Left cardiac atrium (tissue), 4 donors: ENCODE results near the gene CLEC16A. TPM values are rescaled to one million over a fixed set of nuclear protein-coding genes. Genes with fewer than 3 reads are reported as not detected.
"Not testable (repeated sequence)": the region's sequence is repeated elsewhere in the genome, so short reads cannot be mapped to it uniquely, and the experiment has no call there.

ENCODE experiments used
- ATAC-seq, 2 donors: fragments of 200-7000 bp; cut with Tn5 transposase; one replicate each; pipeline ENCODE4 v1.9.1; 2020; ENCODE audit warnings: mild to moderate bottlenecking in 2 of 2, moderate library complexity in 2 of 2
- DNase-seq: peaks from one replicate; pipeline ENCODE4 v3.0.0-alpha.2; 2020
- intact Hi-C, 2 donors: fragments of 100-400 bp; cut with DNase I; formaldehyde crosslinking; loops; one replicate each; pipeline versions ENCODE4 v1.14.1 to v1.15.1; 2022 to 2023
- total RNA-seq, 2 donors: library from RNA; stranded (reverse); fragmentation: NEBNext Ultra II Directional; extraction: Animal tissue kit (Norgen Biotek cat#: 25700); gene quantifications; one replicate each; pipeline ENCODE4 v1.2.1, GENCODE V29; 2021
- donor health status: DM: no; HTN: yes; CAD: no.
- donor health status: DM: no; HTN: yes; CAD: no; lungs with severe emphysema.
- donor health status: DM: yes; HTN: yes; CAD: no.
- donor health status: Dilated cardiomyopathy.

CLEC16A gene
- total RNA-seq, 2 donors from 2014 or later: 25.5 to 30.2 TPM

DNA sequence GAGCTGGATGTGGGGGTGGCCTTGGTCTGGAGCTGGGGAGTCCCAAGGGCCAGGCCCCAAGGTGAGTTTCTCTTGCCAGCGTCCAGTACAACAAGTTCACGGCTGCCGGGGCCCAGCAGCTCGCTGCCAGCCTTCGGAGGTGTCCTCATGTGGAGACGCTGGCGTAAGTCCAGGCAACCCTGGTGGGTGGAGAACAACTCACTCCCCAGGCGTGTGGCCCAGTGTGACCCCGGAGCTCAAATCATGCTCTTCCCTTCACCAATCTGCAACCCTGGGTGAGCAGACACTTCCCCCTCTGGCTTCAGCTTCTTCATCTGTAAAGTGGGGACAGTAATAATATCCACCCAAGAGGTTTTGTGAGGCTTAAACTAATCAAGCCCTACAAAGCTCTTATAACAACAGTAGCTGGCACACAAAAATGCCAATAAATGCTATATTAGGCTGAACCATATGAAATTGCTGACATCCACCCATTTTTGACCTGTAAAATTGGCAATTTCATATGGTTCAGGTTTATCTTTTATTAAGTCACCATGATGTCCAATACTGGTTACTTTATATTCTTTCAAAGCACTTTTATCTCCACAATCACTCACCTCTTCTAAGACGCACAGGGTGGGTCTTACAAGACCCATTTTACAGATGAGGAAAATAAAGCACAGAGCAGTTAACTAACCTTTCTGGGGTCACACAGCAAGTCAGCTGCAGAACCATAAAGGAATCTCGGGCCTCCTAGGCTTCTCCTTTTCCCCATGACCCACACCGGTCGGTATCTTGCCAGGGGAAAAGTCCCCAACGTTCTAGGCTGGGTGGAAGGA is 21.8 kb upstream of the CLEC16A start:
- intact Hi-C loops: loop anchor here in 1 of 2 donors (5.0 kb wide), 1 partner anchor 95 kb away; no protein-coding TSS in a partner anchor
- peak; percentile 34 to 51 for ATAC-seq
- peak; percentile 87 for DNase-seq

DNA sequence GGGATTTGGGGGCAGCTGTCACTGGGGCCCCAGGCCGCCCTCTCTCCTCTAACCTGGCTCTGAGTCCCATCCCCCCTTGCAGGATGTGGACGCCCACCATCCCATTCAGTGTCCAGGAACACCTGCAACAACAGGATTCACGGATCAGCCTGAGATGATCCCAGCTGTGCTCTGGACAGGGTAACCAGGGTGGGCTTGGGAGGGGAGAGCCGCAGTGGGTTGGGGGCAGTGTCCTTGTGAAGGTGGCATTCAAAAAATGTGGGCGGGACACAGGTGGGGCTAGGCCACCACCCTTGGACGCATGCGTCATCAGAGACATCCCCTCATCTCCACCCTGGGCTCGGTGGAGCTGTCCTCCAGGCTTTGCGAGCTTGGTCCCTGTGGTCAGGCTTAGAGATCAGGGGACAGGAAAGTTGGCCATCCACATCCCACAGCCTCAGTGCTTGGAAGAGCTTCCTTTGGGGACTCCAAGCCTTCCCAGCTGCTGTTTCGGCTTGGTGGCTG is 21.2 kb upstream of the CLEC16A start:
- intact Hi-C loops: loop anchor here in 1 of 2 donors (5.0 kb wide), 1 partner anchor 96 kb away; no protein-coding TSS in a partner anchor
- DNase-seq: no peak
- no peak for ATAC-seq

DNA sequence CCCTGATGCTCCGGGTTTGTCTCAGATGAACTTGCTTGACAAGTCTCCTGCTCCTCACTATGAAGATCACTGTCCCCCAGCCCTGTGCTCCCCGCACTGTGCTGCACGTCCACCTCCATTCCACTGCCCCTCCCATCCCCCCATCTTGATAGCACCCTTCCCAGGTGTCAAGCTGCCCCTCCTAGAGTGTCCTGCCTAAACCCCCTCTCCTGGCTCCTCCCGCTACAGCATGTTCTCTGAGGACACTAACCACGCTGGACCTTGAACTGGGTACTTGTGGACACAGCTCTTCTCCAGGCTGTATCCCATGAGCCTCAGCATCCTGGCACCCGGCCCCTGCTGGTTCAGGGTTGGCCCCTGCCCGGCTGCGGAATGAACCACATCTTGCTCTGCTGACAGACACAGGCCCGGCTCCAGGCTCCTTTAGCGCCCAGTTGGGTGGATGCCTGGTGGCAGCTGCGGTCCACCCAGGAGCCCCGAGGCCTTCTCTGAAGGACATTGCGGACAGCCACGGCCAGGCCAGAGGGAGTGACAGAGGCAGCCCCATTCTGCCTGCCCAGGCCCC is 20.6 kb upstream of the CLEC16A start:
- ATAC-seq: peak; percentile 63 to 76
- intact Hi-C loops: loop anchor here in 1 of 2 donors (5.0 kb wide), 1 partner anchor 96 kb away; no protein-coding TSS in a partner anchor
- peak; percentile 57 for DNase-seq

DNA sequence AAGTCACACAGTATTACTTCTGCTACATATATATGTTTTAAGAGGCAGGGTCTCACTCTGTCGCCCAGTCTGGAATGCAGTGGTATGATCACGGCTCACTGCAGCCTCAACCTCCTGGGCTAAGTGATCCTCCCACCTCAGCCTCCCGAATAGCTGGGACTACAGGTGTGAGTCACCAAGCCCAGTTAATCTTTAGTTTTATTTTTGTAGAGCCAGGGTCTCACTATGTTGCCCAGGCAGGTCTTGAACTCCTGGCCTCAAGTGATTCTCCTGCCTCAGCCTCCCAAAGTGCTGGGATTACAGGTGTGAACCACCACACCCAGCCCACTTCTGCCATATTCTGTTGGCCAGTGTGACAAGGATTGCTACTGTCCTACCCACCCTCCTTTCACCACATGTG is 19.1 kb upstream of the CLEC16A start:
- ATAC-seq, intact Hi-C loops: not testable (repeated sequence)

DNA sequence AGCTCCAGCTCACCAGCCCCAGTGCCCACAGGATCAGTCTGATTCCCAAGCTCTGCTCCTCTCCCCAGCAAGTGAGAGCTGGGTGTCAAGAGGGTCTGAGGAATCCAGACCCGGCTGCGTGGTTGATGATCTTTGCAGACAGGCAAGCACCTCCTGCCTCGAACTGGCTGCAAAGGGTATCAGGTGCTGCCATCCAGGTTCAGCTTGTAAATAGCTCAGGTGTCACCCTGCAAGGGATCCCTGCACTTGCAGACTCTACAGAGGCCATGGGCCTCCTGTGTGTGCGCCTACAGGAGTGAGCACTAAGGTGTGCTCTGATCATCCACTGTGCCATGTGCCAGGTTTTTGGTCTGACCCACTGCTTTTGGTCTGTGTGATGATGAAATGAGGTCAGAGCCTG is 18.3 kb upstream of the CLEC16A start:
- ATAC-seq (no peak), DNase-seq (no peak)
- intact Hi-C loops: no loop called here

More for the DNA sequence above, 19.1 kb upstream of the CLEC16A start:
- DNase-seq: not testable (repeated sequence)

DNA sequence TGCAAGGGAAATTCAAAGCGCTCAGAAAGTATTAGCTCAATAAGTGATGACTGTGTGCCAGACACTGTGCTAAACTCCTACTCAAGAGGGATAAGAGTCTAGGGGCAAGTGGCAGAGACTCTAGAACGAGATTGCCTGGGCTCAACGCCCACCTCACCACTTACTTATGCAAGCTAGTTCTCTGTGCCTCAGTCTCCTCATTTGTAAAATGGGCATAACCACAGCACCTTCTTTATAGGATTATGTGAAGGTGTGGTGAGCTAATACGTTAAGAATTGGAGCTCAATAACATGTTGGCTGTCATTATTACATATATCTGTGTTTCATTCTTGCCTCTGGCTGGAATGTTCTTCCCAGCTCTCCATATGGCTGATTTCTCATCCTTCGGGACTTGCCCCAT is 17.5 kb upstream of the CLEC16A start:
- intact Hi-C loops: no loop called here
- DNase-seq (no peak), ATAC-seq (no peak)

DNA sequence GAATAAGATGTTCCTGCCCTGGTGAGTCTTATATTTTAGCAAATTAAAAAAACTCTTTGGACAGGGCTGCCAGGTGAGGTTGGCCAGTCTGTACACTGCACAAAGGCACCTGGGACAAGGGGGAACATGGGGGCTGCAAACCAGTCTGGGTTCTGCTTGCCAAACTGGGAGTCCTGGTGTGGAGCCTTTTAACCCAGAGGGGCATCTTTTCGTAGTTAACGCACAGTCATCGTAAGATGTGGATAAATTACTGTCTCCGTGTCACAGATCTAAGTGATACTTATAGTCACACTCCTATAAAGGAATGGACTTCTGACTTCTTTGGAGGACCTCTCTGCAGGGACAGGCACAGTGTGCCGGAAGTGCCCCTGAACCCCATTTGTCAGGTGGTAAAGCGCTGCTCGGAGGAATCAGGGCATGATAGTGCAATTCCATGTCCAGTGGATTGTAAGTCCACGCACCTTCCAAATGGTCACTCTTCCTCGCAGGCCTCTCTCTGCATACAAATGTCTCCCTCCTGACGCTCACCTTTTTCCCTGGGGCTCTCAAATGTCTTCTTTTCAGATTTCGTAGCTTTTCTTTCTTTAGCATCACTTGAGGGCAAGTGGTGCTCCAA is 16.8 kb upstream of the CLEC16A start:
- ATAC-seq: no peak
- intact Hi-C loops: no loop called here

DNA sequence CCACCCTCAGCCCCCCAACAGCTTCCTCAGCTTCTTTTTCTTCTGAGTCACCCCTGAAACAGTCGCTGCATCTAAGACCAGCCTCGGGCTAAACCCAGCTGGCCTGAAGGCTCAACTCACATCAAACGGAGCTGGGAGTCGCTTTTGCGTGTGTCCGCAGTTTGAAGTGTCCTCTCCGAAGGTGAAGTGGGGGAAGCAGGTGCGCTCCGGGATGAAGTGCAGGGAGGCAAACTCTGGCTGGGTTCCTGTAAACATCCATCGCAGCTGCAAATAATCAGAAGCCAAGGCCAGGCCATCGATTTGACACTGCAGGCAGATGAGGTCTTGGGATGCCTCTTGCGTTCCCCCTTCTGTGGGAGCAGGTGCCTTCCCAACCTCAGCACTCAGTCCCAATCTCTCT is 15.3 kb upstream of the CLEC16A start:
- DNase-seq, intact Hi-C loops, ATAC-seq: not testable (repeated sequence)

More for the DNA sequence above, 16.8 kb upstream of the CLEC16A start:
- no peak for DNase-seq

DNA sequence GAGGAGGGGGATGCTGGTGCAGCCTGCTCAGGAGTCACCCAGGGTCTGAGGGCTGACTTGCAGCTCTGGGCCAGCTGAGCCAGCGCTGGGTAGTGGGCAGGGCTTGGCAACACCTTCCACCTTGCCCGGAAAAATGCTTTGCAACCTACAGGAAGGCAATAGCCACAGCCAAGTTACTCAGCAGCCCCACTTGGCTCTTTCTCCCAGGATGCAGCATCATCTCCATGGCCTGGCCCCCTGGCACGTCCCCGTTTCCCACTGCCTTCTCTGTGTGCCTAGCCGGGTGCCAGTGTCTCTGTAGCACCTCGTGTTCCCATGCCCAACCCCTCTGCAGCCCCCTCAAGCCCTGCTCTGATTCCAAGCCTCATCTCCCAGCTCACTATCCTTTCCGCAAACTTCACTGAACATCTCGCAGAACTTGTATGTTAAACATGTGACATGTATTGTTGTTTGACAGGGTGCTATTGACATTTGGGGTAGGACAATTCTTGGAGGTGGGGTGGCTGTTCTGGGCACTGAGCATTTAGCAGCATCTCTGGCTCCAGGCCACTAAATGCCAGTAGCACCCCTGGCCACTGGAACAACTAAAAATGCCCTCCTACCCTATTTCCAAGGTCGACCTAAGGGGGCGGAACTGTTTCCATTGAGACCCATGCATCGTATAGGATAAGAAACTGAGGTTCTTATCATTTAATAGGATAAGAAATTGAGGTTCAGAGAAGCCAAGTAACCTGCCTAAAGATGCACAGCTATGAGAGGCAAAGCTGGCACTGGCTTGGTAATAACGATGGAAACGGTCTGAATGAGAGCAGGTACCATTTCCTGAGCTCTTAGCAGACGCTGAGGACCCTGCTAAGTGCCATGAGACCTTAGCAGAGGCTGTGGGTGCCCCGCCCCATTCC is 14.3 kb upstream of the CLEC16A start:
- peak; percentile 38 to 65 for ATAC-seq
- intact Hi-C loops: loop anchor here in 1 of 2 donors (10.0 kb wide), 1 partner anchor 355 kb away; no protein-coding TSS in a partner anchor
- no peak for DNase-seq

DNA sequence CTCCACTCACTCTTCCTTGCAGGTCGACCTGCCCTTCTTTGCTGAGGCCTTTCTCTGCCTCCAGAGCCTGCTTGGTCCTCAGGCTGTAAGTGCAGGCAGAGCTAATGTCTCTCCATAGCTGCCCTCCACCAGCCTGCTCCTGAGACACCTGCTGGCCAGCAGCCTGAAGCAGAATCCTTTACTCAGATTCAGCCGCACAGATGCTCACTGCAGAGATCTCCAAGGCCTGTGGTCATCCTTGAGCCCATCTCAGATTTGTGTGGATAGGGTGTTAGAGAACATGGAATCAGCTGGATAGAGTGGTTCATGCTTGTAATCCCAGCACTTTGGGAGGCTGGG is 13.6 kb upstream of the CLEC16A start:
- DNase-seq (no peak), ATAC-seq (no peak)
- intact Hi-C loops: loop anchor here in 1 of 2 donors (10.0 kb wide), 1 partner anchor 356 kb away; no protein-coding TSS in a partner anchor

DNA sequence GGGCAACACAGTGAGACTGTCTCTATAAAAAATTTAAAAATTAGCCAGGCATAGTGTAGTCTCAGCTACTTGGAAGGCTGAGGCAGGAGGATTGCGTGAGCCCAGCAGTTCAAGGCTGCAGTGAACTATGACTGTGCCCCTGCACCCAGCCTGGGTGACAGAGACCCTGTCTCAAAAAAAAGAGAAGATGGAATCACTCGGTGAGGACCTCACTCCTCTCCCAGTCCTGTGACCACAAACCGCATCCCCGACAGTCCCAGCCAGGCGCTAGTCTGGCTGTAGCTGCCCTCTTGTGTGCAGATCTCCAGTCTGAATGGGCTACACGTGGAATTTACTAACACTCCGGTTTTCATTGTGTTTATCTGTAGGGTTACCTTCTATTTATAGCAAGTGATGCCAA is 13.2 kb upstream of the CLEC16A start:
- intact Hi-C loops: loop anchor here in 1 of 2 donors (10.0 kb wide), 1 partner anchor 356 kb away; no protein-coding TSS in a partner anchor
- ATAC-seq (no peak), DNase-seq (no peak)

DNA sequence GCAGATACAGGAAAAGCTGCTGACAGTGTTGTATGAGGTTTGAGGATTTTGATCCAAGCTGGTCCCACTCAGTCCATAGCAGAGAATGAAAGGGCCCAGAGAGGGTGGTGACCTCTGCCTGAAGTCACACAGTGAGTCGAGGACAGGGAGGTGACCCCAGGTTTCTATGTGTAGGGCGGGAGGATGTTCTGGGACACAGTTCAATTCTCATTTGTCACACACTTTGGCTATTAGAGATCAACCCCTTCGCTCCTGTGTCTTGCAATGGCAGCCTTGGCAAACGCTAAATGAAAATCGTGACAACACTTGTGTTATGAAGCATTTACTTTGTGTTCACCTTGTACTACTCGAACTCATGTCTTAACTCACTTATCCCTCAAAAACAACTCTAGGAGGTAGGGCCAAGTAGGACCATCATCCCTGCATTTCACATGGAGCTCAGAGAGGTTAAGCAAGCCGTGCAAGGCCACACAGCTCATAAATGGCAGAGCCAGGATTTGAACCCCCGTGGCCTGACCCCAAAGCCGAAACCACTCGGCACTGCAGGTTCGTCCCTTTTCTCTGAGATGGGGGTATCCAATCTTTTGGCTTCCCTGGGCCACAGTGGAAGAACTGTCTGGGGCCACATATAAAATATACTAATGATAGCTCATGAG is 12.3 kb upstream of the CLEC16A start:
- intact Hi-C loops: loop anchor here in 1 of 2 donors (10.0 kb wide), 1 partner anchor 357 kb away; no protein-coding TSS in a partner anchor
- ATAC-seq (no peak), DNase-seq (no peak)

DNA sequence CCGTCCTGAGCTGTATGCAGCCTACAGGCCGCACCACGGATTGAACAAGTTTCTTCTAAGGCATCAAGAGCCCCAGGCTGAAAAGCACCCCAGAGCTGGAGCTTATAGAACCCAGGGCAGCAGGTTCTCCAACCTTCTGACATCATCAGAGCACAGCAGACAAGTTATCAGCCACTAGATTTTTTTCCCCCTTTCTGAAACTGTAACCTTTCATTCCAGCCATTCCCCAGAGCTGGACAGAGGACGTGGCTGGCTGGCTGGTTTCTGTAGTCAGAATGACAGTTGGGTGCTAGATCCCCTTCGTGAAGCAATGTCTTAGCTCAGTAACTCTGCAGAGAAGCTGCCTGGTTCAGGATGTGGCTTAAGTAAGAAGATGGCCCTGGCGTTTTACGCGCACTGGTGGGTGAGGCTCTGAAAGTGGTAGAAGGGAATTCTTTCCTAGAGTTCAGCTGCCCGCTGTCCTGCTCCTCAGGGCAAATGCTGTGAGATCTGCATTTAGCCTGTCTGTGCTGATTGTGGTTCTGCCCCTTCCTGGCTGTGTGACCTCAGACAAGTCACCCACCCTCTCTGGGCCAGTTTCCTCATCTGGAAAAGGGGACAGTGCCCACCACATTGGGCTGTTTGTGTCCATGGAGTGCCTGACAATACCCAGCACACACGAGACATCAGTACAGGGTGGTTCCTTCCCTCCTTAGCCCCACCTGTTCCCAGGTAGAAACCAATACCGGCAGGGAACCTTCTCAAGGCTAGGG is 11.2 kb upstream of the CLEC16A start:
- DNase-seq (no peak), ATAC-seq (no peak)
- intact Hi-C loops: loop anchor here in 1 of 2 donors (10.0 kb wide), 1 partner anchor 358 kb away; no protein-coding TSS in a partner anchor

DNA sequence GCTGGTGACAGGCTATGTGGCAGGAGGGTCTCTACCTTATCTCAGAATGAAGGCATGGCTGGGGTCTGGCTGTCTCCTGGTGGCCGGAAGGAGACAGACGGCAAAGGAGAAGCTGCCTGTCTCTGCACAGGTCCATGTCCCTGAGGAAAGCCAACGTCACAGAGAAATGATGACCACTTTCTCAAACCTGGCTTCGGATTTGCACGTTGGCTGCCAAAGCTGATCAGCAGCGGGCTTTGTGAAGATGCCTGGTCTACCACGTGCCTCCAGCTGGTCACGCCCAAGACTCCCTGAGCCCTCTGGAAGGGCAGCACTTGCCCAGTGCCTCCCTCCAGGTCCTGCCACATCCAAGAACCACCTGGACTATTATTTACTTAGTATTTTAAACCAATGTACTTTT is 10.5 kb upstream of the CLEC16A start:
- DNase-seq (no peak), ATAC-seq (no peak)
- intact Hi-C loops: loop anchor here in 1 of 2 donors (10.0 kb wide), 1 partner anchor 359 kb away; no protein-coding TSS in a partner anchor

DNA sequence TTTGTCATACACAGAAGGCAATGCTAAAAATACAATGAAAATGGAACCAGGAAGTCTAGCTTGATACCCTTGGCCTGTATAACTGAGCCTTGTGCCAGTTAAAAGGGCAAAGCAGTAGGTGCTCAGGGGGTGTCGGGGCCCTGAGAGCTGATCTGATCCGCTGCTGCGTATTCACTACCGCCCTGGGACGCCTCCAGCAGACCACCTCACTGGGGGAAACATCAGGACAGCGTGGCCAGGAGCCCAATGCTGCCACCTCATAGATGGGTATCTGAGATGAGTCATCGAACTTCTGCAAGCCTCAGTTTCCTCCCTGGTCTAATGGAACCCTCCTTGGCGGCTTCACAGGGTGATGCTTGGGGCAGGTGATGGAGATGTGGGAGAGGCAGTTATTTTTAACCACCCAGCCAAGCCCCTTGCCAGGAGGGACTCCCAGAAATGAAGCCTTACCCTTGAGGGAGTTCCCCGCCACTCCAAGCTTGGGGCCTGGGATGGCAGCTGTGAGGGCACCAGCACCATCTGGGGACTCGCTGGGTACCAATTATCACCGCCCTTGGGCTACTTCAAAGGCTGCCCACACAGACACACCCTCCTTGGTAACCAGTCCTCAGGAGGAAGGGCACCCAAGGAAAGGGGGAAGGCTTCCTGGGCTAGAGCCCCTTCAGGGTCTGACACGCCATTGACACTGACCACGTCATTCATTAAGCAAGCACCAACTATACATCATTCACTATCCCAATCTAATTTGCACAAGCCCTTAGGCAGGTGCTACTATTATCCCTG is 9.8 kb upstream of the CLEC16A start:
- DNase-seq (no peak), ATAC-seq (no peak)
- intact Hi-C loops: loop anchor here in 1 of 2 donors (10.0 kb wide), 1 partner anchor 360 kb away; no protein-coding TSS in a partner anchor

DNA sequence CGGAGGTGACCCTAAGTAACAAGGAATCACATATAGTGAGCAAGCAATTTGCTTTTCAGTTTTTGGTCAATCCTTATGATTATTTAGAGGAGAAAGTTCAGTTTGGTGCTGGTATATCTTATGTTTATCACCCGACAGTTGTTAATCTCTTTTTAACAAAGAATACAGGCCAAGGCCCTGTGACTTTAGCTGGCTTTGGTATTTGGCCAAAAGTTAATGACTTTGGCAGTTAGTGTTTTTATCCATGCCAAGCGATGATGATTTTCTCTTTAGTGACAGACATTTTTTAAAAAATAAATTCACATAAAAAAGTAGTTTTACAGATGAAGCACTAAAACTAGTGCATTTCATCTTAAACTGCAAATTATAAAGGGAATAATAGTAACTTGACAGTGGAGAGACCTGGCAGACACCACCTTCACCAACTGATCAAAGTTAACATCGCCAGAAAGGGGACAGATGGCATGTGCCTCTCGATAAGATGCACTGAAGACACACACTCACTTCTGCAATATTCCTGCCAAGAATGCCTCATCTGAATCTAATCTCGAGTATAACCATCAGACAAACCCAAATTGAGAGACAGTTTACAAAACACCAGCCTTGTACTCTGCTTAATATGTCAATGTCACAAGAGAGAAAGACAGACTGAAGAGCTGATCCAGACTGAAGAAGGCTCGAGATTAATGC is 9.0 kb upstream of the CLEC16A start:
- ATAC-seq (no peak), DNase-seq (no peak)
- intact Hi-C loops: loop anchor here in 1 of 2 donors (10.0 kb wide), 1 partner anchor 361 kb away; no protein-coding TSS in a partner anchor
